Kidney capillary endothelial cell (primary cell): Measurements from ENCODE around the gene VPREB3.

ENCODE experiments used
- DNase-seq: peaks from one replicate; pipeline ENCODE4 v3.0.0-alpha.2; 2018; ENCODE audit warnings: low spot score

The VPREB3 gene

DNA sequence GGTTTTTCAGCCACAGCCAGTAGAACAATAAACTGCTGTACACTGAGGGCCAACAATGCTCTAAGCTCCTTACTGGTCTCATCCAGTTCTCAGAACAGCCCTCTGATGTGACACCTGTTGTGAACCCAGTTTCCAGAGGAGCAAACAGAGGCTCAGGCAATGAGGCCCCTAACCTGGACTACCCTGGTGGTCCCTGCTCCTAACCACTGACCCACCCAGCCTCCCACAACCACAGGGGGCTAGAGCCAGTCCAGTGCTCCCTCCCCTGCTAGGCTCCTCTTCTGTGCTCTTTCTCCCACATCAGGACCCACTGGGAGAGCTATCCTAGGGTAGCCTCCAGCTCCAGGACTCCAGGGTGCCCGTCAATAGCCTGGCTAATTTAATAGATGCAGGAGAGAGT, 28.5 kb upstream of the VPREB3 start:
- no peak for DNase-seq

DNA sequence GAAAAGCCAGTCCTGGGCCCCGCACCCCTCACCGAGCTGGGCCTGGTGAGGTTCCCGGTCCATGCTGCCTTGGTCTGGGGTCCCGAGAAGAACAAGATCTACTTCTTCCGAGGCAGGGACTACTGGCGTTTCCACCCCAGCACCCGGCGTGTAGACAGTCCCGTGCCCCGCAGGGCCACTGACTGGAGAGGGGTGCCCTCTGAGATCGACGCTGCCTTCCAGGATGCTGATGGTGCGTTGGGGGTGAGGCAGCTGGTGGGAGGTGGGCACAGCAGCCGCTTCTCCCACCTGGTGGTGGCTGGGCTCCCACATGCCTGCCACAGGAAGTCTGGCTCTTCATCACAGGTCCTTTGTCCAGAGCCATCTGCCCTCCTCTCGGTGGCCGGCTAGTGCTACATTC, 28.0 kb upstream of the VPREB3 start:
- no peak for DNase-seq

DNA sequence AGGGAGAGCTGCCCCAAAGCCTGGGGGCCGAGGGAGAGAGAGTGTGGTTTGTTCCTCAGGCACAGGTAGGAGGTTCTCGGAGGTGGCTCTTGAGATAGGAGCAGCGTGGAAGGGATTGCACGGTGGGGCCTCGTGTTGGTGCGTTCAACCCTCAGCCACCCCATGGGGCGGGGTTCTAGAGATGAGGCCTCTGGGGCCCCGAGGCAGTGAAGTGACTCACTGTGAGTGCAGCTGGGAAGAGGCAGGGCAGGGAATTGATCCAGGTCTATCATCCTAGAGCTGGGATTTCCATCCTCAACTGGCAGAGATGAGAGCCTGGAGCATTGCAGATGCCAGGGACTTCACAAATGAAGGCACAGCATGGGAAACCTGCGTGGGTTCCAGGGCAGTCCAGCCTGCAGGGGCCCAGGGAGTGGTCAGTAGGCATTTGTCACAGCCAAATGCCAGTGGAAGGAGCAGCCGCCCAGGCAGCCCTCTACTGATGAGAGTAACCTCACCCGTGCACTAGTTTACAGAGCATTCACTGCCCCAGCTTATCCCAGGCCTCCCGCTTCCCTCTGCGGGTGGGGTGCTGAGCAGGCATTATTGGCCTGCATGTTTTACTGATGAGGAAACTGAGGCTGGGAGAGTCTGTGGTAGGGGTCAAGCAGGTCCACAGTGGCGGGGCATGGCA, 27.4 kb upstream of the VPREB3 start:
- no peak for DNase-seq

DNA sequence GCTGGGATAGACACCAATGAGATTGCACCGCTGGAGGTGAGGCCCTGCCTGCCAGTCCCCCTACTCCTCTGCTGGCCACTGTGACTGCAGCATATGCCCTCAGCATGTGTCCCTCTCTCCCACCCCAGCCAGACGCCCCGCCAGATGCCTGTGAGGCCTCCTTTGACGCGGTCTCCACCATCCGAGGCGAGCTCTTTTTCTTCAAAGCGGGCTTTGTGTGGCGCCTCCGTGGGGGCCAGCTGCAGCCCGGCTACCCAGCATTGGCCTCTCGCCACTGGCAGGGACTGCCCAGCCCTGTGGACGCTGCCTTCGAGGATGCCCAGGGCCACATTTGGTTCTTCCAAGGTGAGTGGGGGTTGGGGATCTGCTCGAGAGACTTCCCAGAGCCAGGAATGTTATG, 26.8 kb upstream of the VPREB3 start:
- DNase-seq = no peak

DNA sequence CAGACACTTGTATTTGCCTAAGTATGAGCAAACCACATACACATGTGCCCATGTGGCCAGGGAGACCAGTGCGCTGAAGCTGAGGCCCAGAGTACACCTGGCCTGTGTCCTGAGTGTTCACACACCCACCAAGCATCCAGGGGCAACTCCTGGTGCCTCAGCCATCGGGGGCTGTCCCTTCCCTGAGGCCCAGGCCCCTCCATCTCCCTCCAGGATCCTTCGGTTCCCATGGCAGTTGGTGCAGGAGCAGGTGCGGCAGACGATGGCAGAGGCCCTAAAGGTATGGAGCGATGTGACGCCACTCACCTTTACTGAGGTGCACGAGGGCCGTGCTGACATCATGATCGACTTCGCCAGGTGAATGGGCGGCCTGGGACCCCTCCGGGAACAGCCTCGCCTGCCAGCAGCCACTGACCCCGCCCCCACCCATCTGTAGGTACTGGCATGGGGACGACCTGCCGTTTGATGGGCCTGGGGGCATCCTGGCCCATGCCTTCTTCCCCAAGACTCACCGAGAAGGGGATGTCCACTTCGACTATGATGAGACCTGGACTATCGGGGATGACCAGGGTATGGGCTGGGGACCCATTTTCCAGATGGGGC, 26.0 kb upstream of the VPREB3 start:
- no peak for DNase-seq

DNA sequence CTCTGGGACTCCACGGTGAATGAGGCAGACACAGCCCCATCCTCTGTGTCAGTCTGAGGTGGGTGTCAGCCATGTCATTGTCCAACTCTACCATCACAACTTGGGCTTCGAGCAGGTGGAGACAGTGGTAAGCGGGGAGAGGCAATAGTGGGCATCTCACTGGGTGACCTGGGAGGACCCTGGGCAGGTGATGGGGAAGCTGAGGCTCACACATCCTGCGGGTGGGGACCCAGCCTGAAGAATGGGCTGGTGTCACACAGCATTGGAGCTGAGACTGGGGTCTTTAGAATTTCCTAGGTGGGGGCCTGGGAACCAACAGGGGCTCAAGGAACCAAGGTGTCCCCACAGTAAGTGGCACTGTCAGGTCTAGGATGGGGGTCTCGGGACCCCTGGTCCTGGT, 25.5 kb upstream of the VPREB3 start:
- DNase-seq = no peak

DNA sequence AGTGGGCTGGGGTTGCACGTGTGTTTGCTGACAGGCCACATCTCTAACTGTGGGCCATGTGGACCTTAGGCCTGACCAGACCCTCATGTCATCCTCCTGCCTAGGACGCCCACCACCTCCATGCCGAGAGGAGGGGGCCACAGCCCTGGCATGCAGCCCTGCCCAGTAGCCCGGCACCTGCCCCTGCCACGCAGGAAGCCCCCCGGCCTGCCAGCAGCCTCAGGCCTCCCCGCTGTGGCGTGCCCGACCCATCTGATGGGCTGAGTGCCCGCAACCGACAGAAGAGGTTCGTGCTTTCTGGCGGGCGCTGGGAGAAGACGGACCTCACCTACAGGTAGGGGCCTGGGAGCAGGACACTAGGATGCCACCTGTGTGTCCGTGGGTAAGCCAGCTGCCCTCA, 24.9 kb upstream of the VPREB3 start:
- DNase-seq = no peak

DNA sequence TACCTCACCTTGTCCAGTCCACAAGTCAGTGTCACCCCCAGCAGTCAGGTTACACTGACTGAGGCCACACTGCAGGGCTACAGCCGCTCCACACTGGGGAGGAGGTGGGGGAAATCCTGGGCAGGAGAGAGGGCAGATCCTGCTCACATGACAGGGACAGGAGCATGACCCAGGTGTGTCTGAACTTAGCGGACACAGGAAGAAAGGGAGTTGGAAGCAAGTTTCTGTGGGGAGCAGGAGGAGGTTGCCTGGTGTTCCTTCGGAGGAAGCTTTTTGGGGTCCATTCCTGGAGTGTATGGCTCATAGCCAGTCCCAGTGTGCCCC, 24.3 kb upstream of the VPREB3 start:
- no peak for DNase-seq

DNA sequence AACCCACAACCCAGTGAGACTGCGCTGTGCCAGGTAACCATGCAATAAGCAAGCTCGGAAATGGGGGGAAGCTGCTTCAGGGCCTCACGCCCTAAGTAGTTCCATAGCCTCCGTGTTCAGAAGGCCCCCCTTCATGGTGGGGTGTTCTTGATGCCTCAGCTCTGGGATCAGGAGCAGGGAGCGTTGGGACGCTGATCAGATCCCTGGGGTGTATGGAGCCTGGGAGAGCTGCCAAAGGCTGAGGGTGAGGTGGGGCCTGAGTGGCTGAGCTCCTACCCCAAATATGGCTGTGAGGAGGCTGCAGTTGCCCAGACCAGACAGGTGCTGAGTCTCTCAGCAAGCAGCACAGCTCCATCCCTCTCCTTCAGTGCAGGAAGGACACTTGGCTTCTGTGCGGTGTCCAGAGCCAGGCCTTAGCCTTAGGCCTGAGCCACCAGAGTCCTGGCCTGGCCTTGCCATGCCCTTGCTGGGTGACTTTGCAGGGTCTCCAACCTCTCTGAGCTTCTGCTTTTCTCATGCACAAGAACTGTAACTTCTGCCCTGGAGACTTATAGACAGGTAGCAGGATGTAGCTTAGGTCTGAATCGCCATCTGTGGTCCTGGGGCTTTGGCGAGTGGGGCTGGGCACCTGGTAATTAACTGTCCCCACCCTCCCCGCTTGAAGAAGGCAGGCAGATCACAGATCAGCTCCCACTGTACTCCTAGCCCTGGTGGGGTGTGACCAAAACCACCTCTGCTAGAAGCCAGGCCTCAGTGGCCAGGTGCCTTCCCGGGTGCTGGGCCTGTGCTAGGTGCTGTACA, 23.8 kb upstream of the VPREB3 start:
- DNase-seq = no peak

DNA sequence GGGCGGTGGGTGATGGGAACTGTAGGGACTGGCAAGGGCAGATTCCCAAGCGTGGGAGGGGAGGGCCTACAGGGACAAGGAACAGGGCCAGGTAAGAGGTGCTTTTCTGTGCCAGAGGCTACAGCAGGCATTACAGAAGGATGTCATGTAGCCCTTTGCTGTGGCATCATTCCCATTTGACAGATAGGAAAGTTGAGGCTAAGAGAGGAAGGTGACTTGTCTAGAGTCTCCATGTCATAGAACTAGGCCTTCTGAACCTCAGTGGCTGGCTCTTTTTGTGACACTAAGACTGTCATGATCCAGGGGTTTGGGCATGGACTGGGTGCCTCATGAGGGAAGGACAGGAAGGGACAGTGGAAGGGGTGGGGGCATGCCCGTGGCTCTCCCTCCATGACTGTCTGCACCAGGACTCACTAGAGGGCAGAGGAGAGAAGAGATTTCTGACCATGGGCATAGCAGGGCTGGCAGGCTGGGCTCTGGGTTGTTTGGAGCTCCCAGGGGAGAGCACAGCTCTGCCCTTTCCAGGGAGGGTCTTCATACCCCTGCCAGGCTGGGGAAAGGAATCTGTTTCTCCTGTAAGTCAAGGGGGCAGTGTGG, 21.7 kb upstream of the VPREB3 start:
- DNase-seq = no peak

DNA sequence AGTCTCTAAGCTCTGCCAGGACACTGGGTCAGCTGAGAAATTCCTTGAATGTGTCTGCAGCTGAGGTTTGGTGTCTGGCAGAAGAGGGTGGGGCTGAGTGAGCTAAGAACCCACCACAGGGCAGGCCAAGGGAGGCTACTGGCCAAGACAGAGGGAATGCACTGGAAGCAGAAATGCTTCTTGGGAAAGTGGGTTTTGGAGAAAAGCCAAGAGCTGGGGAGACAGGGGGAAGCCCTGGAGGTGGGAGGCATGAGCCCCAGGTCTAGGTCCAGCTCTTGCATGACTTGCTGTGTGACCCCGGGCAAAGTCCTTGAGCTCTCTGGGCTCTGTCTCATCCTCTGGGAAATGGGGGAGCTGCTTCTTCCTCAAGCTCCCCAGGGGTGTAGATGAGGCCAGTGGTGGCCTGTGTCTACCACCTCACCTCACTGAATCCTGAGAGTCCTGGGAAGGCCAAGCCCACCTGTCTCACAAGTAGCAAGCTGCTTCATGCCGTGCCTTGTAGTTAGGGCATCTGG, 20.8 kb upstream of the VPREB3 start:
- no peak for DNase-seq

DNA sequence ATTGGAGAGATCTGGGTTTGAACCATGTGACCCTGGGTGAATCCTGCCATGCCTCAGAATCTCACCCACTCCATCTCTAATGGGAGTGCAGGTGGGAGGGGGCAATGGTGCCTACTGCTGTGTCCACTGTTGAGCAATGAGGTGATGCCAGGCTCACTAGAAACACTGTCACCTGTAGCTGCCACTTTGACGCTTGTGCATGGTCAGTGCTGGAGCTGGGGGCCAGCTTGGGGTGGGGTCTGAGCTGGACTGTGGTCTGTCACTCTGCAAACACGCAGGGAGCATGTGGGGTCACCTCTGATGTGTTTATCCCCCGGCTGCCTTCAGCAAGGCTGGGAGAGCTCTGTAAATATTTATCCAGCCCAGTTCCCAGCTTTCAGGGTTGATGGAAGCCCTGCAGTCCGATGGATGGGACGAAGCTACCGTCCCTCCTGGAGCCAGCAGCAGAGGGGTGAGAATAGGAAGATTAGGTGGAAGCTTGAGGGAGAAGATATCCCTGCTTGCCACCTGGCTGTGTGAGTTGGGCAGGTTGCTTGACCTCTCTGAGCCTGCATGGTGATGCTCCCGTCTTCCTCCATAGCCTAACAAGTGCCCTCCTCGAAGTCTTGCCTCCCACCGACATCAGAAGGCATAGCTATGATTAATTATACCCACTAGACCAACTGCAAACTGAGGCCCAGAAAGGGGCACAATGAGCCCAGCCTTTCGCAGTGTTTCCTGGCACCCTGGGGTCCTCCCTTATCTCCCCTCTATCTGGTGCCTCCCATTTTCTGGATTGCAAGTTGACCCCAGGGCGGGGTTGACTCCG, 20.1 kb upstream of the VPREB3 start:
- DNase-seq = no peak

DNA sequence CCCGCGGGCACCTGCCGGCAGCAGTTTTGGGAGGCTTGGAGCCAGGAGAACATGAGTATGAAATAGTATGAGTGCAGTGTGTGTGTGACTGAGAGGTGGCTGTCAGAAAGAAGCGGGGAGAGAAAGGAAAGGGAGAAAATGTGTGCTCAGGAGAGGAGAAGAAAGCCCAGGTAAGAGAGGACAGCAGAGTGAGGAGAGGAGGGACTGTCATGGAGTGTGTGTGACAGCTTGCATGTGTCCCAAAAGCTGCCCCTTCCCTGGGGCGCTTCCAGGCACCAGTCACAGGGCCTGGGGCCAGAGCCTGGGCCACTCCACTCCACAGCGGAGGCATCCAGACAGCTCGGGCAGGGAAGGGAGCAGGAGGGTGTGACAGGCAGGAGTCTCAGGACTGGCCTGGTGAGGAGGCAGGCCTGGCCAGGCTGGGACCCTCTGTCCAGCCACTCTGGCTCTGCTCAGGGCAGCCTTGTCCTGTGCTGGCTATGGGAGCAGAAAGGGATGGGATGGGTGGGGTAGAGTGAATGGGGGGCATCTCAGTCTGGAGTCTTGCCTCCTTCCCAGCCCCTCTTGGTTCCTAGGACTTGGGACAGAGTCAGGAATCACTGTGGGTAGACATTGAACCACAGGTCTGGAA, 19.4 kb upstream of the VPREB3 start:
- no peak for DNase-seq

DNA sequence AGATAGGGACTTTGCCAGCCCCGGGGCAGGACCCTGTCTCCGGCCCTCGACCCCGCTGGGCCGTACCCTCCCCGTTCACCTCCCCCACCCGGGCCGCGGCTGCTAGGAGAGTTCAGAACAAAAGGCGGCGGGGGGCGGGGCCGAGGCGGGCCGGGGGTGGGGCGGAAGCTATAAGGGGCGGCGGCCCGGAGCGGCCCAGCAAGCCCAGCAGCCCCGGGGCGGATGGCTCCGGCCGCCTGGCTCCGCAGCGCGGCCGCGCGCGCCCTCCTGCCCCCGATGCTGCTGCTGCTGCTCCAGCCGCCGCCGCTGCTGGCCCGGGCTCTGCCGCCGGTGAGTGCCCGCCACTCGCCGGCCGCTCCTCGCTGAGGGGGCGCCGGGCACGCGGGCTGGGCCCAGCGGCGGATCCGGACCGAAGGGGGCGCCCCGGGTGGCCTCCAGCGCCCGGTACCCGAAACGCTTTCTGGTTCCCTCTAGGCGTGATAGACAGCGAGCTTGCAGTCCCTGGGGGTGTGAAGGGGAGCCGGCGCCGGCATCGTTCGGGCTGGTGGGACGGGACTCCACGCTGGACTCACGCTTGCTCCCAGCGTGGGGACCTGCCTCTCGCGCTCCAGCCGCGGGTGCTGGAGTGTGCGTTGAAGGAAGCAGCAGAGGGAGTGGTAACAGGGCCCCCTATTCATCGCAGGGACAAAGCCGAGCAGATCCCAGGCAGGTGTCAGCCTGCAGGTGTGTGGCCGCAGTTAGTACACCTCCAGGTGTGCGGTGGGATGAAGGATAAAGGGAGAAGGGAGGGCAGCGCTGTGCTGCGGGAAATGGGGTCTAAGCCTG, 18.6 kb upstream of the VPREB3 start, which contains the start of gene MMP11:
TSS of gene MMP11 (plus strand) at position 201 of the 825 bp plus-strand sequence. CDS start at position 223, 22 bp downstream.
- DNase-seq = no peak

DNA sequence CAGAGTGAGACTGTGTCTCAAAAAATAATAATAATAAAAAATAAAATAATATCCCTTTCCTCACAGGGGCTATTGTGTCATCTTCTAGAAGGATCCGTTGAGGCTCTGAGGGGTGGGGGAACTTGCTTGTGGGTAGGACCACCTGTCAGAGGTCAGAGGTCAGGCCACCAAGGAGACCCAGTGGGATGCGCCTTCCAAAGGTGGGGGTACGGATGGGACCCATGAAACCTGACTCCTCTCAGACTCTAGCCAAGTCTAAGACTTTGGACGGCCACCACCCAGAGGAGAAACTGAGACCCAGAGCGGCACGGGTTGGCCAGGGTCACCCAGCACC, 18.1 kb upstream of the VPREB3 start:
- DNase-seq = no peak

DNA sequence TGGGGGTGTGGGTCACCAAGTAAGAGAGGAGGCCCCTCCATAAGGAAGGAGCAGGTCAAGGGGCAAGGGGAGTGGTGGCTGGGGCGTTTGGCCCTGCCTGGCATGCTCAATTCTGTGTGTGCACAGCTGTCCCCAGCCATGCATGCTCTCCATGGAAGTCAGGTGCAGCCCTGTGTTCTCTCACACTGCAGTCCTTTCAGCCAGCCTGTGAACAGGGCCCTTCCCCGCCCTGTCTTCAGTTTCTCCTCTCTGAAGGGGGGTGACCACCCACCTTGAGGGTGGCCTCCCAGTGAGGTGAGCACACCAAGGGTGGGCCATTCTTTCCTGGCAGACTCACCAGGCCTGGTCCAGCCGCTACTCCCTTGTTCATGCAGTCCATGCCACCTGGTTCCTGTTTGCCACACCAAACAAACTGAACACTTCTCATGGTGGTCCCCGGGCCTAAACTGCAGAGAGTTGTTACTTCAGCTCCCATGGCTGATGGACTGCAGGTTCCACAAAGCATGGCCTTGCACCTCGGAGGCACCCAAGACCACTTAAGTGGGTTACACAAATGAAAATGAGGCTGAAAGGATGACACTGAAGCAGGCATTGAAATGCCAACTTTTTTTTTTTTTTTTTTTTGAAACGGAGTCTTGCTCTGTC, 15.2 kb upstream of the VPREB3 start:
- no peak for DNase-seq

DNA sequence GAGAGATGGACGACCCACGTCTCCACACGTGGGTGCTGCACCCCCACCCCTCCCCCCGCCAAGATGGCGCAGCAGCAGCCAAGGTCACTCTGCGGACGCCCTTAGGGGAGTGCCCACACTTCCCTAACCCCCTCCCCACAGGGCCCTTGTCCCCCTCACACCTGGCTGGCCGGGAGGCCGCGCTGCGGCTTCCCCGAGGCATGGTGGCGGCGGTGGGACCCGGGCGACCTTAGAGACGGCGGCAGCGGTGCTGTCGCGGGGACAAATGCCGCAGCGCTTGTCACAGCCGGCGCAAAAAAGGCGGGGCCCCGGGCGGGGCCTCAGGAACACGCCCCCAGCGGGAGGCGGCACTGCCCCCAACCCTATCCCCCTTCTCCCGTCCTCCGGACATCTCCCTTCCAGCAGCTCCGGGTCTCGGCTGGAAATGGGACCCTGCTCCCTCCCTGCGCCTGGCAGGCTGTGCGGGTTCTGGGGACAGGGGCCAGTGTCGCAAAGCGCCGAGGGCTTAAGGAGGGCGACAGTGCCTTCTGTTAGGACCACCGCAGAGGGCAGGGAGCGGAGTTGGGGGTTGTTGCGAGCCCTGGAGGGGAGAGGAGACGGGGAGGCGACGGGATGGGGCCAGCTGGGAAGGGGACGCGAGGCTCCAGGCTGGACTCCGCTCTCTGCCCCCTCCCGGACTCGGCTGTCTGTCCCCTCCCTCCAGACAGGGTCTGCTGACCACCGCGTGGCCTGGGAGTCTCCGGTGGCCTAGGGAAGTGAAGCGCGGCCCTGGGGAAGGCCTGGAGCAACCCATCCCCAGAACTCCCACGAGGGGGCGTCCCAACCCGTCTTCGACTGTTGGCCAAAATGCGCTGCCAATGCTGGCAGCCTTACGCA, 13.7 kb upstream of the VPREB3 start, which contains the start of gene CHCHD10:
TSS of gene CHCHD10 (minus strand) at position 300 of the 876 bp plus-strand sequence. CDS start at position 202, 98 bp downstream.
- DNase-seq = peak; percentile 77

DNA sequence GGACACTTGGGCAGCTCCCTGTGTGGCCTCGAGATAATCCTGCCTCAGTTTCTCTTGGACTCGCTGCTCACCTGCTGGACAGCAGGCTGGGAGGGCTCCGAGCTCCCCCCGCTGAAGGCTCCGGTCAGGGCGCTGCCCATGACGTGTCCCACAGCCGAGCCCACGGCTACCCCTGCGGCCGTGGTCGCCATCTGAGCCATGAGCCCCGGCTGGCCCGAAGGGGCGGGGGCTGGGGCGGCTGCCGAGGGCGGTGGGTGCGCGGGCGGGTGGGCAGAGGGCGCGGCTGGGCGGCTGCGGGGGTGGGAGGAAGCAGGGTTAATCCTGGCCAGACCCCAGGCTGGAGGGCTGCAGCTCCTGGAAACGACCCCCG, 13.1 kb upstream of the VPREB3 start:
- no peak for DNase-seq
